Measurements from ENCODE around the gene SMIM27.
"Not testable (repeated sequence)": the region's sequence is repeated elsewhere in the genome, so short reads cannot be mapped to it uniquely, and the experiment has no call there.

SMIM27 gene

DNA sequence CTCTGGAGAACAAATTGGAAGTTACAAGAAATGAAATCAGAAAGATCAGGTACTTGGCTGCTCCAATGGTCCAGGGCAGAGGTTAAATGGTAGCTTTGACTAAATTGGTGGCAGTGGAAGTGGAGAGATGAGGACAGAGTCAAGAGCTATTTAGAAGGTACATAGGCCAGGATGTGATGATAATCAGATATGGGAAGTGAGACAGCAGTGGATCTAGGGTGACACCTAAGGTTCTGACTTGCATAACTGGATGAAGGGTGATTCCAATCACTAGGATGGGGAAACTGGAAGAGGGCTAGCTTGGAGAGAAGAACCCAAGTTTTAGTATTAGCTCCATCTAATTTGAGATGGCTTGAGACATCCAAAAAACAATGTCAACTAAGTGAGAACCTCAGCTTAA, 44.8 kb downstream of the SMIM27 start:
- DNase-seq (ENCODE audit: low read depth in 2 of 2), result no peak

DNA sequence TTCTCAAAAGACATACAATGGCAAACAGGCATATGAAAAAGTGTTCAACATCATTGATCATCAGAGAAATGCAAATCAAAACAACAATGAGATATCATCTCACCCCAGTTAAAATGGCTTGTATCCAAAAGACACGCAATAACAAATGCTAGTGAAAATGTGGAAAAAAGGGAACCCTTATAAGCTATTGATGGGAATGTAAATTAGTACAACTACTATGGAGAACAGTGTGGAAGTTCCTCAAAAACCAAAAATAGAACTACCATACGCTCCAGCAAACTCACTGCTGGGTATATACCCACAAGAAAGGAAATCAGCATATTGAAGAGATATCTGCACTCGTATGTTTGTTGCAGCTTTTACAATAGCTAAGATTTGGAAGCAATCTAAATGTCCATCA, 46.9 kb downstream of the SMIM27 start:
- DNase-seq (ENCODE audit: low read depth in 2 of 2), result not testable (repeated sequence)

Measured in fibroblast of skin of left quadriceps (primary cell).